Measurements from ENCODE around the gene DOC2A. TPM values are rescaled to one million over a fixed set of nuclear protein-coding genes. Genes with fewer than 3 reads are reported as not detected.
A peak's percentile ranks its signal among the peaks of the same experiment; 100 is the strongest.

Gene DOC2A
- total and polyA plus RNA-seq, 10 of the 15 experiments (the other 5 are each of a cell fraction or from before 2014, with no cell fraction given), result 0.06 to 0.17 (median 0.12) TPM; not detected in 6

- 0 out of 4 replicates have a peak, but pooled peaks have one; percentile 16 to 19 for TF ChIP-seq EP300 (IDR thresholded peaks at IDR 0.05; ENCODE audit: borderline replicate concordance in 1 of 2, control insufficient read depth in 1 of 2, low read depth in 2 of 2, low read length in 2 of 2)
- peak; percentile 0 for TF ChIP-seq SIX5 (IDR thresholded peaks at IDR 0.05; ENCODE audit: low read depth, low read length, severe bottlenecking)
- TF ChIP-seq CEBPB (IDR thresholded peaks at IDR 0.05; ENCODE audit: borderline replicate concordance in 1 of 2, low read depth in 2 of 2, low read length in 2 of 2), result no peak
- TF ChIP-seq MXI1 (IDR thresholded peaks at IDR 0.05; ENCODE audit: low read depth, low read length), result peak; percentile 90; the same call in 1 of the 2 replicates
- TF ChIP-seq CBX5 (IDR thresholded peaks at IDR 0.05; ENCODE audit: low read depth), result no peak
- TF ChIP-seq CBX3 (IDR thresholded peaks at IDR 0.05; ENCODE audit: borderline replicate concordance, low read depth), result no peak
- no peak for TF ChIP-seq SUPT20H (IDR thresholded peaks at IDR 0.05; ENCODE audit: borderline replicate concordance, control insufficient read depth, low read depth, low read length)
- TF ChIP-seq ASH2L (IDR thresholded peaks at IDR 0.05; ENCODE audit: borderline replicate concordance, low read depth), result no peak; the same call in 1 of the 2 replicates
- no peak for TF ChIP-seq IKZF2 (IDR thresholded peaks at IDR 0.05)
- TF ChIP-seq KAT2A (conservative IDR thresholded peaks at IDR 0.05; ENCODE audit: control insufficient read depth, low read depth, low read length), result no peak
- 0 out of 2 replicates have a peak, but pooled peaks have one; percentile 14 for TF ChIP-seq CBFB (IDR thresholded peaks at IDR 0.05; ENCODE audit: low read depth)
- no peak for TF ChIP-seq SUZ12 (IDR thresholded peaks at IDR 0.05; ENCODE audit: unreplicated experiment)
- peak in 1 of 2 experiments; percentile 38; a peak in 1 of 3 replicates for TF ChIP-seq EGR1 (IDR thresholded peaks at IDR 0.05; ENCODE audit: borderline replicate concordance in 1 of 2, low read depth in 2 of 2, low read length in 2 of 2)
Observed at GRCh38 chr16:29995324-29995910, 15.4 kb downstream of the DOC2A start, which contains the start of gene HIRIP3 (continued).

Data from GM12878 (cell line).